HG02678 (cell line): ENCODE results near the gene TAS1R2.
"Not testable (repeated sequence)": the region's sequence is repeated elsewhere in the genome, so short reads cannot be mapped to it uniquely, and the experiment has no call there.

Source experiments
- ATAC-seq: cut with Tn5 transposase; IDR thresholded peaks from one replicate; pipeline ENCODE4 v1.9.1; 2021; ENCODE audit warnings: mild to moderate bottlenecking, moderate library complexity; ENCODE audit not compliant: unreplicated experiment

The TAS1R2 gene

GRCh38 chr1:18859560-18859959 lies at the start of gene TAS1R2:
Gene TAS1R2, minus strand, starts transcription at chr1:18859660. Its CDS starts 0 bp downstream, at chr1:18859660.
- no peak for ATAC-seq

- ATAC-seq, result no peak
These were observed 48.7 kb upstream of the TAS1R2 start for GRCh38 chr1:18907917-18908845.

GRCh38 chr1:18907021-18907916 lies 47.8 kb upstream of the TAS1R2 start:
- ATAC-seq, result no peak

GRCh38 chr1:18903291-18903756 lies 43.9 kb upstream of the TAS1R2 start:
- ATAC-seq, result no peak

- peak; percentile 97 for ATAC-seq
These were observed 43.2 kb upstream of the TAS1R2 start, which contains the start of gene ALDH4A1 for GRCh38 chr1:18902523-18903290. Gene ALDH4A1, minus strand, starts transcription at chr1:18902555. Its CDS starts 32 bp downstream, at chr1:18902523.

- ATAC-seq, result no peak
These were observed 42.6 kb upstream of the TAS1R2 start for GRCh38 chr1:18901952-18902522.

GRCh38 chr1:18901147-18901951 lies 41.9 kb upstream of the TAS1R2 start:
- ATAC-seq, result no peak

GRCh38 chr1:18900303-18900841 lies 40.9 kb upstream of the TAS1R2 start:
- ATAC-seq, result no peak

- no peak for ATAC-seq
These were observed 40.0 kb upstream of the TAS1R2 start for GRCh38 chr1:18899363-18900049.

- ATAC-seq, result no peak
These were observed 39.1 kb upstream of the TAS1R2 start for GRCh38 chr1:18898567-18898966.

- no peak for ATAC-seq
These were observed 35.9 kb upstream of the TAS1R2 start for GRCh38 chr1:18895317-18895716.

- no peak for ATAC-seq
These were observed 33.7 kb upstream of the TAS1R2 start for GRCh38 chr1:18893120-18893519.

- not testable (repeated sequence) for ATAC-seq
These were observed 32.4 kb upstream of the TAS1R2 start for GRCh38 chr1:18891858-18892257.

- ATAC-seq, result no peak
These were observed 31.9 kb upstream of the TAS1R2 start for GRCh38 chr1:18891426-18891780.

GRCh38 chr1:18890706-18891425 lies 31.4 kb upstream of the TAS1R2 start:
- ATAC-seq, result no peak

- no peak for ATAC-seq
These were observed 26.5 kb upstream of the TAS1R2 start for GRCh38 chr1:18886003-18886335.

GRCh38 chr1:18885311-18886002 lies 26.0 kb upstream of the TAS1R2 start:
- no peak for ATAC-seq

GRCh38 chr1:18884727-18885126 lies 25.3 kb upstream of the TAS1R2 start:
- ATAC-seq, result no peak
